Activated naive CD8-positive, alpha-beta T cell treated with anti-CD3 and anti-CD28 coated beads, Interleukin-2, amount 50 U/mL, for 16 hours (primary cell): ENCODE measurements around the gene PPIL3.

Experiments
- DNase-seq: peaks from one replicate; pipeline ENCODE4 v3.0.0-alpha.2; 2020; ENCODE audit warnings: low read depth, low spot score

PPIL3 gene

GRCh38 chr2:200861617-200862155 lies 27.2 kb downstream of the PPIL3 start:
- no peak for DNase-seq

- DNase-seq = no peak
Measured at GRCh38 chr2:200860092-200860795, 28.6 kb downstream of the PPIL3 start.

- DNase-seq = no peak
Measured at GRCh38 chr2:200856806-200857205, 32.1 kb downstream of the PPIL3 start.

- no peak for DNase-seq
Measured at GRCh38 chr2:200852605-200853004, 36.3 kb downstream of the PPIL3 start.

- DNase-seq = no peak
Measured at GRCh38 chr2:200851398-200852248, 37.3 kb downstream of the PPIL3 start.

- DNase-seq = no peak
Measured at GRCh38 chr2:200850512-200851256, 38.2 kb downstream of the PPIL3 start.

- DNase-seq = no peak
Measured at GRCh38 chr2:200847939-200848338, 40.9 kb downstream of the PPIL3 start.

GRCh38 chr2:200847269-200847668 lies 41.6 kb downstream of the PPIL3 start:
- DNase-seq = no peak

GRCh38 chr2:200845669-200846325 lies 43.1 kb downstream of the PPIL3 start:
- DNase-seq = no peak

- no peak for DNase-seq
Measured at GRCh38 chr2:200845194-200845593, 43.7 kb downstream of the PPIL3 start.

- DNase-seq = no peak
Measured at GRCh38 chr2:200843993-200844948, 44.6 kb downstream of the PPIL3 start.

- DNase-seq = no peak
Measured at GRCh38 chr2:200839513-200839912, 49.4 kb downstream of the PPIL3 start.

GRCh38 chr2:200834701-200835100 lies 54.2 kb downstream of the PPIL3 start:
- no peak for DNase-seq

- DNase-seq = no peak
Measured at GRCh38 chr2:200829258-200829655, 59.6 kb downstream of the PPIL3 start.

- DNase-seq = no peak
Measured at GRCh38 chr2:200828572-200829257, 60.2 kb downstream of the PPIL3 start.

- DNase-seq = no peak
Measured at GRCh38 chr2:200828104-200828503, 60.8 kb downstream of the PPIL3 start.

- DNase-seq = no peak
Measured at GRCh38 chr2:200821686-200822245, 67.1 kb downstream of the PPIL3 start.
